ENCODE measurements around the gene UBL5. TPM values are rescaled to one million over a fixed set of nuclear protein-coding genes. Genes with fewer than 3 reads are reported as not detected.

UBL5 gene
- total RNA-seq, 4 donors from 2014 or later = 403 to 678 (median 492) TPM

DNA sequence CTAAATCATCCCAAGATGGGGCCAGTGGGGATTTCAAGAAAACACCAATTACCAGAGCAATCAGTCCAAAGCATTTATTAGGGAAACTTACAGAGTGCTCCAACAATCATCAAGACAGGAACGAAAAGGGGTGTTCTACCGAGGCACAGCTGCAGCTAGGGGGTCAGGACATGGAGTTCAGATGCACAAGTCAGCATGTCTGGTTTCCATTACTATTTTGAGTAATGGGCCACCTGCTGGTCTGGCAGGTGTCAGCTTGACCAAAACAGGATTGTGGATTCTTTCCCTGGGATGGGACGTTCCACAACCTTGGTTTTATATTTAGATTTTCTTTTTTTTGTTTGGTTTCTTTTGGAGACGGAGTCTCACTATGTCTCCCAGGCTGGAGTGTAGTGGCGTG lies 3.9 kb upstream of the UBL5 start:
- TF ChIP-seq, protein P1, sequence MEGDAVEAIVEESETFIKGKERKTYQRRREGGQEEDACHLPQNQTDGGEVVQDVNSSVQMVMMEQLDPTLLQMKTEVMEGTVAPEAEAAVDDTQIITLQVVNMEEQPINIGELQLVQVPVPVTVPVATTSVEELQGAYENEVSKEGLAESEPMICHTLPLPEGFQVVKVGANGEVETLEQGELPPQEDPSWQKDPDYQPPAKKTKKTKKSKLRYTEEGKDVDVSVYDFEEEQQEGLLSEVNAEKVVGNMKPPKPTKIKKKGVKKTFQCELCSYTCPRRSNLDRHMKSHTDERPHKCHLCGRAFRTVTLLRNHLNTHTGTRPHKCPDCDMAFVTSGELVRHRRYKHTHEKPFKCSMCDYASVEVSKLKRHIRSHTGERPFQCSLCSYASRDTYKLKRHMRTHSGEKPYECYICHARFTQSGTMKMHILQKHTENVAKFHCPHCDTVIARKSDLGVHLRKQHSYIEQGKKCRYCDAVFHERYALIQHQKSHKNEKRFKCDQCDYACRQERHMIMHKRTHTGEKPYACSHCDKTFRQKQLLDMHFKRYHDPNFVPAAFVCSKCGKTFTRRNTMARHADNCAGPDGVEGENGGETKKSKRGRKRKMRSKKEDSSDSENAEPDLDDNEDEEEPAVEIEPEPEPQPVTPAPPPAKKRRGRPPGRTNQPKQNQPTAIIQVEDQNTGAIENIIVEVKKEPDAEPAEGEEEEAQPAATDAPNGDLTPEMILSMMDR (IDR thresholded peaks at IDR 0.05; ENCODE audit: low read depth) = no peak

DNA sequence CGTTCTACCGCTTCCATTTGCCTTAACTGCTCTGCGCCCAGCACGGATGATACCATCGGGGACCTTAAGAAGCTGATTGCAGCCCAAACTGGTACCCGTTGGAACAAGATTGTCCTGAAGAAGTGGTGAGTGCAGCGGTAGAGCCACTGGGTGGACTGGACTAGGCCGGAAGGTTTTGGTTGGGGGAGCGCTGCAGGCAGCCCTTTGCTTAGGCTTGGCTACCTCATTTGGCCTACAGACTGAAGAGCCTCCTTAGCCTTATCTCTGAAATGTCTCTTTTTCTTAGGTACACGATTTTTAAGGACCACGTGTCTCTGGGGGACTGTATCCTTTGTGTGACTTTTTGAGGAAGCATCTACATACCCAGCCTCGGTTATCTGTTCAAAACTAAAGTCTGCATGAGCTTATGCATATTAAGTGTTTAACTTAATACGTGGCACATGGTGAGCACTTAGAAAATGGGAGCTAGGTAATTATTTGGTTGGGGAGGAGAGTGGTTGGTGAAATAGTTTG lies 889 bp downstream of the UBL5 start:
- TF ChIP-seq, protein P1 (IDR thresholded peaks at IDR 0.05; ENCODE audit: low read depth) = no peak

DNA sequence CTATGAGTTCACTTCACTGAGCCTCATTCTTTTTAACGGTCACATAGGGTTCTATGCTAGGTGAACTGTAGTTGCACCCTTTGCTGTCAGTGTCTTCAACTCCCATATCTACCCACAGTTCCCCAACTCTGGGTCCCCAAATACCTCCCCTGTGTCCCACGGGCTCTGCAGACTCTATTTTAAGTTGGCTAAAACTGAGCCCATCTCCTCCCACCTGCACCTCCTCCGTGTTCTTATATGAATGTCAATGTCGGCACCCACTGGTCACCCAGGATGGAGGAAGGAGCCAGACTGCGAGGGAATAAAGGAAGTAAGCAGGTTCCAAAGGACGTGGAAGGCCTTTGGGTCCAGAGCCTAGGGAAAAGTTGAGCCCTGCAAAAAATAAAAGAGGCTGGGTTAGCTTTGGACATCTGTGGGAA lies 6.6 kb downstream of the UBL5 start:
- TF ChIP-seq, protein P1 (IDR thresholded peaks at IDR 0.05; ENCODE audit: low read depth) = no peak

DNA sequence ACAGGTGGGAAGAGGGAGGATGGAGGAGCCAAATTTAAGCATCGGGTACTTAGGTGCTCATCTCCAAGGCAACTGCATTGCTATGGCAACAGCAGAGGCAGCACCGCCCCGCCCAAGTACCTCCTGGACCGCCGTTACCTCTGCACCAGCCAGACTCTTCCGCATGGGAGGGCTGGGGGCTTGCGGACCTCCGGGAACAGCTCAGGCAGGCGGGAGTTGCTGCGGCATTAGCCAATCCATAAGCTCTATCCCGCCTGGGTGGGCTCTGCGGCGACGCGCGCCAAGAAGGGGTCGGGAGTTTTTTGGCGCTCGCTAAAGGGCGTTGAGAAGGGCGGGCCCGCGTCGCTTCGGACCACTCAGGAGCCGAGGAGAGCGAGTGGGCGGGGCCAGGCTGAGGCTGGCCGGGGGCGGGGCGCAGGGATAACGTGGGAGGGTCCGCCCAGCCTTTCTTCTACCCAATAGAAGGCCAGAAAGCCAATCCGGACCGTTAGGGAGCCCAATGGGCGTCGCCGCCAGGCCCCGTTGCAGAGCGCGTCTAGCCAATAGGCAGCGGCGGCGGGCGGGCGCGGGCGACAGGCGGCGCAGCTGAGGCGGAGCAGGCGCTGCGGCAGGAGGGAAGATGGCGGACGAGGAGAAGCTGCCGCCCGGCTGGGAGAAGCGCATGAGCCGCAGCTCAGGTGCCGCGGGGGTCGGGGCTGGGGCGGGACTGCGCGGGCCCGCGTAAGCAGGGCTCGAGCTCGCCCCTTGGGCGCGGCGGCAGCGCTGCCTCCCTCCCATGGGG lies 7.2 kb downstream of the UBL5 start, which contains the start of gene PIN1:
Gene PIN1, plus strand, starts transcription at position 593 of the 781 bp plus-strand sequence. Its CDS starts 27 bp downstream, at position 620.
- TF ChIP-seq, protein P1 (IDR thresholded peaks at IDR 0.05; ENCODE audit: low read depth) = no peak

DNA sequence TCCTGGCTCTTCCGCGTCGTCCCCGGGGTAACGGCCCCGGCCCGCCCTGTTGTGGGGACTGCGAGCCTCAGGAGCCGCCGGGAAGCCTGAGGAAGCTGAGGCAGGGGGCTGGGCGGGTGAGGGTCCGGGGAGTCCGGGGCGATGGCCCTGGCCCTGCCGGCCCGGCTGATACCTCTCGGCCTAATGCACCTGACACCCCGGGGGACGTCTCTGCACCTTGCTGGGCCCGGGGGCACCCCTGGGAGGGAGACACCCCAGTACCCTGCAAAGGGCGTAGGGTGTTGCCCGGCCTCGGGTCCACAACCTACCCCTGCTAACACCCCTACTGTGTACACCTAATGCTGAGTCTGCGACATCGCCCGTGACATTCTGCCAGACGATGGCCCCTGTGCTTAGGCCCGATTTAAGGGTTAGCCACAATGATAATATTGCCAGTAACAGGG lies 7.8 kb downstream of the UBL5 start:
- TF ChIP-seq, protein P1 (IDR thresholded peaks at IDR 0.05; ENCODE audit: low read depth) = no peak

DNA sequence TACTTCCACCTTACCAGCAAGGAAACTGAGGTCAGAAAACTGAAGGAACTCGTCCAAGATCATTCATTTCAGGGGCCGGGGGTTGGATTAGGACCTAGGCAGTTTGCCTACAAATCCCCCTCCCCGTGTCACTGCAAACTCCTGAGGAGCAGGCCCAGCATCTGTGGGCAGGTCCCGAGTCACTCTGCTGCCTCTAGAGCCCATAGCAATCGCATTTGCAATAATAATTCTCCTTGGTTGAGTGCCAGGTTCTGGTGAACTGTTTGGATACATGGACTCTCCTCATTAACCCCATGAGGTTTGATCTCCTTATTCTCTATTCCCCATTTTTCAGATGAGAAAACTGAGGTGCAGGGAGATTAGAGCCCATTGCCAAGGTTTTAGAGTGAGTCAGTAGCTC lies 8.3 kb downstream of the UBL5 start:
- TF ChIP-seq, protein P1 (IDR thresholded peaks at IDR 0.05; ENCODE audit: low read depth) = no peak

DNA sequence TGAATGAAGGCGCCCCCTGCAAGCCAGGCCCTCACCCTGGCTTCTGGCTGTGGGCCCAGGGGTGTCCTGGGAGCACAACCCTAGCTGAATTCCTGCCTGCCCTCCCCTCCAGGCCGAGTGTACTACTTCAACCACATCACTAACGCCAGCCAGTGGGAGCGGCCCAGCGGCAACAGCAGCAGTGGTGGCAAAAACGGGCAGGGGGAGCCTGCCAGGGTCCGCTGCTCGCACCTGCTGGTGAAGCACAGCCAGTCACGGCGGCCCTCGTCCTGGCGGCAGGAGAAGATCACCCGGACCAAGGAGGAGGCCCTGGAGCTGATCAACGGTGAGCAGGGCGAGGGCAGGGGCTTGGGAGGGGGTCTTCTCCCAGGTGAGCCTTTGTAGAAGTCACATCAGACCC lies 10.6 kb downstream of the UBL5 start:
- TF ChIP-seq, protein P1 (IDR thresholded peaks at IDR 0.05; ENCODE audit: low read depth) = no peak
